A549 treated with Hydrocortisone at 1 μM for 4 hours (cell line): ENCODE data around the gene CPT1C. TPM values are rescaled to one million over a fixed set of nuclear protein-coding genes. Genes with fewer than 3 reads are reported as not detected.

Experiments used
- total RNA-seq: library from RNA; stranded (reverse); fragments of 200-300 nt; extraction: Qiagen RNA extraction; gene quantifications from 5 replicates; pipeline ENCODE4 v1.2.3, GENCODE V29; 2022

The CPT1C gene
- total RNA-seq: 10.9 to 14.1 TPM (median 11.8 TPM) in 5 replicates

DNA sequence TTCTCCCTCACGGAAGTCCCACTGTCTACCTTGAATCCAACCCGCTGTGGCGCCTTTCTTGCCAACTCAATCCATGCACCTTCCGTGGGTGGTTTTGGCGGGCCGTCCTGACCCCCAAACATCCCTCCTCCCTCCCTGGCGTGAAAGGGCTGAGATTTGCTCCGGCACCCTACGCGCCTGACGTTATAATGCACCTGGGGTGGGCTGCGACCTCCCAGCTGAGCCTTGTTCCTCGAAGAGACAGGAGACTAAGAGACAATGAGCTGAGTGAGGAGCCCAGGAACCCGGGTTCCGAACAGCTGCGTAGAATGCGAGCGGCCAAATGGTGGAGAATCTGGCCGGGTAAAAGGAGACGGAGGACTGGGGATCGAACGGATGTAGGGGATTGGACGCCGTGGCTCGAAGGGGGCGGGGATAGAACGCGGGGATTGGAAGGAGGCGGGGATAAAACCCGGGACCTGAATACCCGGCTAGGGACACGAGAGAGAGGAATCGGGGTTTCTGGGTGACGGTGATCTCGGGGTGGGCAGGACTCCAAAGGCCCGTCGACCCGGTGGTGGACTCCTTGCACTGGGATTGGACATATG lies at the start of gene CPT1C:
TSS of gene CPT1C (plus strand) at position 461 of the 587 bp plus-strand sequence. CDS start 1,137 bp downstream, outside the sequence.

DNA sequence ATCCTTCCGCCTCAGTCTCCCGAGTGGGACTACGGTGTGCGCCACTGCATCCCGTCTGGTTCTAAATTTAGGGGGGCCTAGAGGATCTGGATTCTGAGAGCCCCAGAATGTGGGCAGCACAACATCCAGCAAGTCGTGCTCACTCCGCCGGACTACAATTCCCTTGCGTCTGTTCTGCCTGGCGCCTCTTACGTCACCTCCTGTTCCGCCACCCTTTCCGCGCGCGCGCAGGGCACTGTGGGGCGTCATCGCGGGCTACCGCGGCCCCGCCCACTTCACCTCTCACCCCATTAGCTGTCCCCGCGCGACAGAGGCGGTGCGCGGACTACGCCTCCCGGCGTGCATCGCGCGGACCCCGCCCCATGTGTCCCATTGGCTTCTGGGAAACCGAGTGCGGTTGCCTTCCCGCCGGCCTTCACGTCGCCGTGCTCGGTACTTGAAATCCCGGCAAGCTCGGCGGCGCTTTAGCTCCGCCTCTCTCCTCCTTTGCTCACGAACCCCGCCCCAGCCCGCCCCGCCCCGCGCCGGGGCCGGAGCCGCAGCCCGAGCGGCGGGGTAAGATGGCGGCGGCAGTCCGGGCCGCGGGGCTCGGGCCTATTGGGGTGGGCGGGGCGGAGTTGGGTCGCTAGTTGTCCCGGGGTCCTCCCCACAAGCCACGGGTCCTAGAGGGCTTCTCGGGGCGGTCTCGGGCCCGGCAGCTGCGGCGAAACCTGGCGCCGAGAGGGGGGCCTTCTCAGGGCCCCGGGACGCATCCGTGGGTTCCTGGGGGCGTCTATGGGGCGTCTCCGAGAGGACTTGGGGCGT lies 49.0 kb upstream of the CPT1C start, which contains the start of gene SCAF1:
TSS of gene SCAF1 (plus strand) at position 522 of the 804 bp plus-strand sequence. CDS start 2,818 bp downstream, outside the sequence.

DNA sequence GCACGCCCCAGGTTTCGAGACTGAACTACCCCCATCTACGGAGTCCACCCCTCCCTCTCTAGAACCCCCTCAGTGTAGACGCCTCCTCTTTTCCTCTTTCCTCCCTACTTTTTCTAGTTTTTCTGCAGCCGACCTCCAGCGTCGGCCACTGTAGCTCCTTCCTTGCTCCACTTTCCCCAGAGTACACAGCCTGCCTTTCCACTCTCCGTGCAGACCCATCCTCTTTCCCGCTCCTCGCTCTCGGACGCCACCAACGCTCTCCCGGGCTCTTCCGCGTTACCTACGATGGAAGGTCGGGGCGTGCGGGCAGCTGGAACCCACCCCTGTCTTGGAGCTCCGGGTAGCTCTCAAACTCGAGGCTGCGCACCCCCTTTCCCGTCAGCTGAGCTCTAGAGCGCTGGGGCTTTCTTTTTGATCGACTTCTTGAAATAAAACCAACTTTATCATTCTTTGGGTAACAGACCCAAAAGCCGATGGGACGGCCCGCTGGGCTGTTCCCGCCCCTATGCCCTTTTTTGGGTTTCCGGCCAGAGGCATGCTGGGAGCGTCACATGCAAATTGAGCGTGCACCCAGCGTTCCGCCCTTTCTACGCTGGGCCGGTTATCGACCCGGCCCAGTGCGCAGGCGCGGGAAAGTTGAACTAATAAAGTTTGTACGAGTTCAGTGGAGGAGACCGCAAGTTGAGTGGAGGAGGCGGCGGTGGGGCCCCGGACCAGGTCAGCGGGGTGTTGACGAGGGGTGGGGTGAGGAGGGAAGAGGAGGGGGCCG lies 25.4 kb upstream of the CPT1C start, which contains the start of the genes BCL2L12 and IRF3:
TSS of gene BCL2L12 (plus strand) at position 583 of the 769 bp plus-strand sequence. CDS start 760 bp downstream, outside the sequence.
TSS of gene IRF3 (minus strand) at position 507 of the 769 bp plus-strand sequence. CDS start 1,019 bp downstream, outside the sequence.

DNA sequence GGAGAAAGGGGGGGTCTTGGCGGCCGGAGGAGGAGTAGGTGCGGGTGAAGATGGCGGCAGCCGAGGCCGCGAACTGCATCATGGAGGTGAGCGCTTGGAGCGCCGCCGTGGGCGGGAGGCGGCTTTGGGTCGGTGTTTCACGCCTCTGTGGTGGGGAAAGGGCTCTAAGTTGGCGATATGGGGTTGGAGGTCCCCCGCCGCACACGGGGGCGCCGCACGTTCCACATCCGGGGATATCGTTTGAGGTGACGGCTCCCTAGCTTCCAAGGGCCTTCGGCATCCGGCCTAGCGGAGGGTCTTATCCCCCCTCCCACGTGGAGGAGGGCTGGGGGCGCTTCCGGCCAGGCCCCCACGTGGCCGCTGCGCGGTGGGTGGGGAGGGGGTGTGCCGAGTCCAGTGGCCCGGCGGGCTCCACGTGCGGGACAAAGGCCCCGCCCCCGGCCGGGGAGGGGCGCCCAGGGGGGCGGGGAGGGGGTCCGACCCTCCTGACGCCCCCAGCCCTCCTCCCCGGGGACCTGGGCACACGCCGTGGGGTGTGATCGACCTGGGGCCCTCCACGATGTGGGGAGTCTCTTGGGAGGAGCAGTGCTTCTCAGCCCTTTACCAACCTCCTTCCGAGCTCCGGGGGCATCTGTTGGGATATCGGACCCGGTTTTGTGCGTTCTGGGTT lies 13.6 kb upstream of the CPT1C start, which contains the start of gene PRMT1:
TSS of gene PRMT1 (plus strand) at position 41 of the 670 bp plus-strand sequence. CDS start at position 51, 10 bp downstream.

DNA sequence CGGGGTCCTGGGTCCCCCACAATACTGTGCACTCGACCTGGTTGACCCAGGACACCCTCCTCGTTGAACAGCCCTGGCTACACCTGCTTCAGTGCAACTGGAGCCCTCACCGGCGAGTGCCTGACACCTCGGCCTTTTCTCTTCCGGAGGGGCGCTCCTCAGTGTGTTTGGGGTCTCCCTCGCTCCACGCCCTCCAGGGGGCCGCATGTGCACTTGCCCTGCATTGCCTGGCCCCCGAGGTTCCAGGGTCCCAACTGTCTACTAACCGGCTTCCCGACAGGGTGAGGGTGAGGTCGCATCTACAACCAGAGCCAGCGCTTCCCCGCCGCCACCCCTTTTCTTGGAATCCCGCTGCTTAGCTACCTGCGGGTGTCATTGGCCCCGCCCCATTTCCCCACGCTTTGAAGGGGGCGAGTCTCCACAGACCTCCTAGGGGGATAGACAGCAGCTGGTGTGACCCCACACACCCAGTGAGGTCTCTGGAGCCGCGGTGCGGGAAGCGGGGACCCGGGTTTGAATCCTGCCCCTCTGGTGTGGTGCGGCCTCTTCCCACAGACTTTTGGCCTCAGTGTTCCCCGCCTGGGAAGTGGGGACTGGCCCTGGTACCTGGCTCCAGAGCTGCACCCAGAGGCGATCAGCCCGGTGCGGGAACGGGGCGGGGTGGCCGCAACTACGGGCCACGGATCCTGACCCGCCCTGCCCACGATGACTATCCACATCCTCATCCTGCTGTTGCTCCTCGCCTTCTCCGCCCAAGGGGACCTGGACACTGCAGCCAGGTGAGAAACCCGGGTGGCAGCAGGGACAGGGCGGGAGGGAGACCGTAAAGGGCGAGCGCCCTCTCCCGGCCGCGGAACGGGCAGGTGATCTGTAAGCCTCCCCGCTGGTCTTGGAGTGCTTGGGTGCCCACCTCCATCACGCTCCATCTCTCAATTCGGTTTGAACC lies 1.5 kb upstream of the CPT1C start, which contains the start of gene ADM5:
TSS of gene ADM5 (plus strand) at position 462 of the 946 bp plus-strand sequence. CDS start at position 706, 244 bp downstream.

DNA sequence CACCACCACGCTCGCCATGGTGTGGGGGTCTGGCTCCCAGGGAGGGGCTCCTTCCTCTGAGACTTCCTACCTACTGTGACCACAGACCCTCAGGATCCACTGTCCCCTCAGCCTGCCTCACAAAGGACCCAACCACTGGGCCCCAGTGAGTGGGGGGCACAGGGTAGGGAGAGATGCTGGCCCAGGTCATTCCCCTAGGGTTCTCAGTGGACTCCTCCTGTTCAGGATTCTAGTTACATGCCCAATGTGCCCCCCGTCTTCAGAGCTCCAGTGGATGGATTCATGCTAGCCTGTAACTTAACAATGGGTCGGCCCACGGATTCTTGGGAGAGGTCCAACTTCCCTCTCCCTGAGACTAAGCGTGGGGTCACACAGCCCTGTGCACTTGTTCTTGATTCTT lies 72.3 kb downstream of the CPT1C start, which contains the start of gene TSKS:
TSS of gene TSKS (minus strand) at position 77 of the 400 bp plus-strand sequence. CDS start at position 18, 59 bp downstream.

Other genes starting within 250 kb of the CPT1C start
- gene SLC17A7, start 249.6 kb upstream of the CPT1C start, total RNA-seq: 0.37 to 0.75 TPM (median 0.59 TPM) in 5 replicates
- gene PIH1D1, start 239.3 kb upstream of the CPT1C start, total RNA-seq: 83.8 to 95.7 TPM (median 87.0 TPM) in 5 replicates
- gene ALDH16A1, start 237.9 kb upstream of the CPT1C start, total RNA-seq: 16.6 to 24.0 TPM (median 22.1 TPM) in 5 replicates
- 1.1 to 1.4 TPM (median 1.3 TPM) in 5 replicates for gene FLT3LG, start 216.9 kb upstream of the CPT1C start, total RNA-seq
- gene RPL13A, start 203.5 kb upstream of the CPT1C start, total RNA-seq: 3,942 to 4,218 TPM (median 4,024 TPM) in 5 replicates
- 3,861 to 4,163 TPM (median 3,950 TPM) in 5 replicates for gene RPS11, start 194.7 kb upstream of the CPT1C start, total RNA-seq
- gene FCGRT, start 178.5 kb upstream of the CPT1C start, total RNA-seq: 23.5 to 32.7 TPM (median 30.2 TPM) in 5 replicates
- gene RCN3, start 163.1 kb upstream of the CPT1C start, total RNA-seq: 1.5 to 2.9 TPM (median 2.2 TPM) in 5 replicates
- gene NOSIP, start 110.6 kb upstream of the CPT1C start, total RNA-seq: 88.4 to 106 TPM (median 103 TPM) in 5 replicates
- gene PRRG2, start 109.8 kb upstream of the CPT1C start, total RNA-seq: 0.78 to 1.3 TPM (median 0.84 TPM) in 5 replicates
- gene PRR12, start 99.9 kb upstream of the CPT1C start, total RNA-seq: 30.3 to 35.7 TPM (median 34.3 TPM) in 5 replicates
- 103 to 162 TPM (median 151 TPM) in 5 replicates for gene RRAS, start 51.0 kb upstream of the CPT1C start, total RNA-seq
- 55.7 to 70.6 TPM (median 65.0 TPM) in 5 replicates for gene SCAF1, start 48.9 kb upstream of the CPT1C start, total RNA-seq
- gene IRF3, start 25.3 kb upstream of the CPT1C start, total RNA-seq: 91.9 to 104 TPM (median 99.5 TPM) in 5 replicates
- gene BCL2L12, start 25.2 kb upstream of the CPT1C start, total RNA-seq: 52.0 to 76.1 TPM (median 68.7 TPM) in 5 replicates
- 402 to 427 TPM (median 409 TPM) in 5 replicates for gene PRMT1, start 13.8 kb upstream of the CPT1C start, total RNA-seq
- gene ADM5, start 1.5 kb upstream of the CPT1C start, total RNA-seq: 3.1 to 6.1 TPM (median 5.4 TPM) in 5 replicates
- not detected in 5 replicates for gene TSKS, start 72.2 kb downstream of the CPT1C start, total RNA-seq
- 49.2 to 57.2 TPM (median 53.4 TPM) in 5 replicates for gene AP2A1, start 75.9 kb downstream of the CPT1C start, total RNA-seq
- 14.2 to 15.0 TPM (median 14.4 TPM) in 5 replicates for gene FUZ, start 122.2 kb downstream of the CPT1C start, total RNA-seq
- gene MED25, start 127.2 kb downstream of the CPT1C start, total RNA-seq: 52.5 to 69.5 TPM (median 64.5 TPM) in 5 replicates
- 109 to 153 TPM (median 147 TPM) in 5 replicates for gene PTOV1, start 160.0 kb downstream of the CPT1C start, total RNA-seq
- 43.3 to 55.7 TPM (median 46.1 TPM) in 5 replicates for gene PNKP, start 176.5 kb downstream of the CPT1C start, total RNA-seq
- gene AKT1S1, start 186.2 kb downstream of the CPT1C start, total RNA-seq: 69.0 to 114 TPM (median 102 TPM) in 5 replicates
- 20.8 to 22.0 TPM (median 21.7 TPM) in 5 replicates for gene TBC1D17, start 186.6 kb downstream of the CPT1C start, total RNA-seq
- 0.58 to 1.0 TPM (median 0.66 TPM) in 5 replicates for gene IL4I1, start 205.8 kb downstream of the CPT1C start, total RNA-seq
- 46.1 to 53.6 TPM (median 48.0 TPM) in 5 replicates for gene ATF5, start 238.1 kb downstream of the CPT1C start, total RNA-seq
- 83.4 to 88.1 TPM (median 83.9 TPM) in 5 replicates for gene NUP62, start 238.4 kb downstream of the CPT1C start, total RNA-seq